Activated CD8-positive, alpha-beta memory T cell treated with anti-CD3 and anti-CD28 coated beads, Interleukin-2, amount 50 U/mL, for 24 hours (primary cell): ENCODE data around the gene TMC2.

Experiments
- DNase-seq: peaks from one replicate; pipeline ENCODE4 v3.0.0-alpha.2; 2020; ENCODE audit errors: extremely low read depth

The TMC2 gene

GRCh38 chr20:2625062-2625461 lies 88.7 kb downstream of the TMC2 start:
- DNase-seq = no peak

GRCh38 chr20:2626853-2627541 lies 90.6 kb downstream of the TMC2 start:
- DNase-seq = no peak

GRCh38 chr20:2631228-2631627 lies 94.9 kb downstream of the TMC2 start:
- DNase-seq = no peak

- no peak for DNase-seq
These were observed 97.0 kb downstream of the TMC2 start for GRCh38 chr20:2633381-2633780.

- no peak for DNase-seq
These were observed 100.9 kb downstream of the TMC2 start for GRCh38 chr20:2637246-2637645.

GRCh38 chr20:2640260-2640659 lies 103.9 kb downstream of the TMC2 start:
- DNase-seq = no peak

GRCh38 chr20:2640899-2641298 lies 104.5 kb downstream of the TMC2 start:
- no peak for DNase-seq

GRCh38 chr20:2643708-2644107 lies 107.3 kb downstream of the TMC2 start:
- DNase-seq = no peak

GRCh38 chr20:2651772-2652723 lies 115.7 kb downstream of the TMC2 start, which contains the start of gene NOP56:
Gene NOP56 (plus strand): TSS chr20:2652632. CDS start chr20:2652661, 29 bp downstream.
- peak; percentile 77 for DNase-seq

GRCh38 chr20:2652724-2653555 lies 116.6 kb downstream of the TMC2 start:
- no peak for DNase-seq

GRCh38 chr20:2653556-2654383 lies 117.4 kb downstream of the TMC2 start:
- no peak for DNase-seq

- DNase-seq = no peak
These were observed 118.0 kb downstream of the TMC2 start for GRCh38 chr20:2654384-2654822.

GRCh38 chr20:2654831-2655230 lies 118.5 kb downstream of the TMC2 start:
- no peak for DNase-seq

- DNase-seq = no peak
These were observed 119.2 kb downstream of the TMC2 start for GRCh38 chr20:2655331-2656116.

- DNase-seq = no peak
These were observed 120.2 kb downstream of the TMC2 start for GRCh38 chr20:2656471-2657117.

GRCh38 chr20:2657241-2657640 lies 120.9 kb downstream of the TMC2 start:
- no peak for DNase-seq

GRCh38 chr20:2657674-2658073 lies 121.3 kb downstream of the TMC2 start:
- DNase-seq = no peak

GRCh38 chr20:2658414-2659354 lies 122.3 kb downstream of the TMC2 start:
- DNase-seq = no peak

- DNase-seq = no peak
These were observed 123.2 kb downstream of the TMC2 start for GRCh38 chr20:2659547-2659946.
